Ovary (tissue), 9 donors: ENCODE results near the gene IL1RAP. TPM values are rescaled to one million over a fixed set of nuclear protein-coding genes. Genes with fewer than 3 reads are reported as not detected.

Experiments used
- DNase-seq, 5 donors: peaks; one replicate each; pipeline ENCODE4 v3.0.0-alpha.2; 2019 to 2020
- H3K27ac ChIP-seq, 2 donors: fragments of 200-600 bp; one replicate each; pipeline versions ENCODE4 v1.5.1 to v1.8.0; 2019 to 2022
- H3K27me3 ChIP-seq: fragments of 200-600 bp; one replicate; pipeline ENCODE4 v1.8.0; 2022
- H3K36me3 ChIP-seq: fragments of 200-600 bp; sonication (generic); one replicate; pipeline ENCODE4 v1.5.1; 2019
- H3K4me1 ChIP-seq: one replicate; pipeline ENCODE4 v1.8.1; 2013; ENCODE audit warnings: mild to moderate bottlenecking, moderate library complexity; ENCODE audit not compliant: insufficient read depth
- H3K4me3 ChIP-seq: fragments of 200-600 bp; sonication (generic); one replicate; pipeline ENCODE4 v1.5.1; 2017
- H3K9me3 ChIP-seq, 2 donors: fragments of 200-600 bp in 1 of 2; sonication (generic) in 1 of 2; one replicate each; pipeline versions ENCODE4 v1.5.1 to v1.8.1; 2013 to 2019; ENCODE audit warnings: mild to moderate bottlenecking in 1 of 2, moderate library complexity in 1 of 2
- EP300 ChIP-seq: sonication (generic); formaldehyde crosslinking; IDR thresholded peaks from one replicate; pipeline ENCODE4 v1.6.1; 2017; ENCODE audit warnings: antibody characterized with exemption
- POLR2A ChIP-seq: fragments of 450-650 bp; IDR thresholded peaks from one replicate; pipeline ENCODE4 v1.6.1; 2017; ENCODE audit warnings: antibody characterized with exemption, mild to moderate bottlenecking, moderate library complexity
- WGBS, 3 donors: extraction: QIAGEN DNeasy Blood & Tissue Kit in 1 of 3; methylation state at CpG; one replicate each; pipeline versions ENCODE4 v1.1.5 to v1.1.7; 2013 to 2017; 5-methylcytosine and 5-hydroxymethylcytosine counted together
- intact Hi-C, 4 donors: fragments of 100-400 bp; cut with DNase I; formaldehyde crosslinking; loops; one replicate each; pipeline versions ENCODE4 v1.11.0 to v1.15.1; 2022 to 2023
- polyA plus RNA-seq, 2 donors: library from polyadenylated mRNA; stranded (reverse); fragments of 200-250 nt in 1 of 2; fragments of 350-450 nt in 1 of 2; fragmentation: Illumina TruSeq in 1 of 2; extraction: RNeasy Lipid Tissue Mini Kit (QIAGEN cat#74804) in 1 of 2; gene quantifications; one replicate each; pipeline ENCODE4 v1.2.3, GENCODE V29; 2013 to 2014
- total RNA-seq, 7 donors: library from RNA; depleted of rRNA in 2 of 7; stranded (reverse); fragments of >200 nt in 2 of 7; fragmentation: NEBNext Ultra II Directional in 3 of 7; extraction: Animal tissue kit (Norgen Biotek cat#: 25700) in 3 of 7; gene quantifications; one replicate each; pipeline versions ENCODE4 v1.1.0 to v1.2.4, GENCODE V29; 2016 to 2023
- TF ChIP-seq, protein P1 (sequence below), 3 donors: fragments of 450-650 bp in 2 of 3; fragments of 200-600 bp in 1 of 3; IDR thresholded peaks; one replicate each; pipeline versions ENCODE4 v1.5.1 to v1.8.0; 2016 to 2022; ENCODE audit warnings: antibody characterized with exemption in 3 of 3, mild to moderate bottlenecking in 1 of 3
- donor health status: DM: no; HTN: no; CAD: no; lungs with moderate emphysema.
- donor health status: DM: no; HTN: no; CAD: no.
- donor health status: Bipolar disorder and iron deficiency.
- donor health status: DM: yes; HTN: yes; CAD: no.
- donor health status: DM: no; HTN: no; CAD: no.
- donor health status: DM: yes; HTN: yes; CAD: no.

The IL1RAP gene
- total and polyA plus RNA-seq, 9 donors: 3.2 to 20.3 (median 7.8) TPM

DNA sequence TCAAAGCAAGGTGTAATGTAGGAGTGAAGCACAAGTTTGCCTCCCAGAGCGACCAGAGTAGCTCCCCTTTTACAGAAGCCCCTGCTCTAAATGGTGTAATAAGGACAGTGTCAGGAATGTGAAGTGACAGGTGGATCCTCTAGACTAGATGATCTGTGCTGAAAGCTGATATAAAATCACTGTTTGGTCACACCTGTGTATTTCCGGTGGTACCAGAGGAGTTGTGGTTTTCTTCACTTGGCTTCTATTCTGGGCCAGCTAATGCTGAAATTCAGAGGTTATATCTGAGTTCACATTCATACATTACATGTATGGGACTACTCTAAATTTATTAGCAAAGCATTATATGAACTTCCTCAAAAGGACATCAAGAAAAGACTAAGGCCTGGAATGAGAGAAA, 117.4 kb downstream of the IL1RAP start:
- no peaks in the 10 kb centered on the region for H3K36me3 ChIP-seq
- H3K9me3 ChIP-seq: no peaks in the 10 kb centered on the region
- DNase-seq: no peak
- H3K4me3 ChIP-seq: no peak overlapping the region
- TF ChIP-seq EP300 (no peak), POLR2A (no peak)
- TF ChIP-seq, protein P1, sequence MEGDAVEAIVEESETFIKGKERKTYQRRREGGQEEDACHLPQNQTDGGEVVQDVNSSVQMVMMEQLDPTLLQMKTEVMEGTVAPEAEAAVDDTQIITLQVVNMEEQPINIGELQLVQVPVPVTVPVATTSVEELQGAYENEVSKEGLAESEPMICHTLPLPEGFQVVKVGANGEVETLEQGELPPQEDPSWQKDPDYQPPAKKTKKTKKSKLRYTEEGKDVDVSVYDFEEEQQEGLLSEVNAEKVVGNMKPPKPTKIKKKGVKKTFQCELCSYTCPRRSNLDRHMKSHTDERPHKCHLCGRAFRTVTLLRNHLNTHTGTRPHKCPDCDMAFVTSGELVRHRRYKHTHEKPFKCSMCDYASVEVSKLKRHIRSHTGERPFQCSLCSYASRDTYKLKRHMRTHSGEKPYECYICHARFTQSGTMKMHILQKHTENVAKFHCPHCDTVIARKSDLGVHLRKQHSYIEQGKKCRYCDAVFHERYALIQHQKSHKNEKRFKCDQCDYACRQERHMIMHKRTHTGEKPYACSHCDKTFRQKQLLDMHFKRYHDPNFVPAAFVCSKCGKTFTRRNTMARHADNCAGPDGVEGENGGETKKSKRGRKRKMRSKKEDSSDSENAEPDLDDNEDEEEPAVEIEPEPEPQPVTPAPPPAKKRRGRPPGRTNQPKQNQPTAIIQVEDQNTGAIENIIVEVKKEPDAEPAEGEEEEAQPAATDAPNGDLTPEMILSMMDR (IDR thresholded peaks at IDR 0.05): no peak
- H3K4me1 ChIP-seq: no peaks in the 10 kb centered on the region
- no peak overlapping the region for H3K27ac ChIP-seq
- intact Hi-C loops: no loop called here
- 94 to 97% (median 95%) methylated on average over 2 of the region's 2 CpGs for WGBS, 3 donors
- H3K27me3 ChIP-seq: no peaks in the 10 kb centered on the region

DNA sequence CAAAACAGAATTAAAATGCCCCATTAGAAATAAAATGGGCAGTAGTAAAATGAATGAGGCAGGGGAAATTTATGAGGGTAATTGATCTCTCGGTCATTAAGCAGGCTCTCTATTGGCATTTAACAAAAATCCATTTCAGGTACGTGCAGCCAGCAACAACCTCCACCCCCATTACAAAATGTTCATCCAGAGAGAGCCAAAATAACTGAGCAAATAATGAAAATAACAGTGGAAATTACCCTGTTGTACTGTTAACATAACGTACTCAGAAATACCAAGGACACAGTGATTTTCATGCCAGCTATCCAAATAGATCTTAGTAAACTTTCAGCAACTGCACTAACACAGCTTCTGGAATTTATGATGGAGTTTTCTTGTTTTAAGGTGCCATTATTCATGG, 127.7 kb downstream of the IL1RAP start:
- no peak overlapping the region for H3K4me3 ChIP-seq
- H3K4me1 ChIP-seq: no peaks in the 10 kb centered on the region
- H3K27ac ChIP-seq: no peak overlapping the region
- 22 to 46% (median 38%) methylated on average over 3 of the region's 3 CpGs for WGBS, 3 donors
- DNase-seq: no peak
- intact Hi-C loops: no loop called here
- H3K36me3 ChIP-seq: no peaks in the 10 kb centered on the region
- no peaks in the 10 kb centered on the region for H3K9me3 ChIP-seq
- no peak for TF ChIP-seq POLR2A
- TF ChIP-seq, protein P1 (IDR thresholded peaks at IDR 0.05): no peak
- TF ChIP-seq EP300: no peak
- no peaks in the 10 kb centered on the region for H3K27me3 ChIP-seq

DNA sequence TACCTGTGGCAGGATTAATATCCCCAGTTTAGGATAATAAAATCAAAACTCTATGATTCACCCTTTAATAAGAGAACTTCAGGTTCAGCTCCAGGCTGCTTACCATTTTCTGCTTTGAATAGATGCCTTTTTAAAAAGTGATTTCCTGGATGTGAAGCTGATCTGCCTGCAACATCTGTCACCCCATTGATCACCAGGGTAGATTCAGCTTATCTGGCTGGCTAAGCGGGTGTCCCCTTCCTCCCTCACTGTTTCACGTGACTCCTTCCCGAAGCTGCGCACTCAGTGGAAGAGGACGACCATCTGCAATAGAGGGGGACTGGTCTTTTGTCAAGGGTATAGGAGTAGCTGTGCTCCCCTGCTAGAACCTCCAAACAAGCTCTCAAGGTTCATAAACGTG, 128.1 kb downstream of the IL1RAP start:
- no peak overlapping the region for H3K27ac ChIP-seq
- H3K4me1 ChIP-seq: no peaks in the 10 kb centered on the region
- TF ChIP-seq POLR2A (no peak), EP300 (no peak)
- TF ChIP-seq, protein P1 (IDR thresholded peaks at IDR 0.05): no peak
- WGBS, 3 donors: 91 to 96% (median 94%) methylated on average over 6 of the region's 6 CpGs
- intact Hi-C loops: no loop called here
- H3K36me3 ChIP-seq: no peaks in the 10 kb centered on the region
- H3K27me3 ChIP-seq: no peaks in the 10 kb centered on the region
- no peak overlapping the region for H3K4me3 ChIP-seq
- no peak for DNase-seq
- no peaks in the 10 kb centered on the region for H3K9me3 ChIP-seq

DNA sequence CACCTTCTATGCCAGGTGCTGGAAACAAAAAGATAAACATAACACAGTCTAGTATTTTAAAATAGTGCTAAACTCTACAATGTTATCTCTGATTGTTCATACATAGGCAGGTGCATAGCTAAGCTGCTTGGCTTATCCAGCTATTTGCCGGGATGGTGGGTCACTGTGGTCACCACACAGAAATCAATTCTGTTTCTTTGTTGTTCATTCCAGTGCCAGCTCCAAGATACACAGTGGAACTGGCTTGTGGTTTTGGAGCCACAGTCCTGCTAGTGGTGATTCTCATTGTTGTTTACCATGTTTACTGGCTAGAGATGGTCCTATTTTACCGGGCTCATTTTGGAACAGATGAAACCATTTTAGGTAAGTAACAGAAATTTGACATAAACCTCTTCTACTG, 130.2 kb downstream of the IL1RAP start:
- 67 to 75% (median 74%) methylated on average over 2 of the region's 2 CpGs for WGBS, 3 donors
- no peak for DNase-seq
- Histone ChIP-seq H3K4me3 (no peak overlapping the region), H3K4me1 (no peaks in the 10 kb centered on the region), H3K27ac (no peak overlapping the region), H3K36me3 (no peaks in the 10 kb centered on the region), H3K9me3 (no peaks in the 10 kb centered on the region), H3K27me3 (no peaks in the 10 kb centered on the region)
- TF ChIP-seq EP300 (no peak), POLR2A (no peak)
- TF ChIP-seq, protein P1 (IDR thresholded peaks at IDR 0.05): no peak
- intact Hi-C loops: no loop called here

DNA sequence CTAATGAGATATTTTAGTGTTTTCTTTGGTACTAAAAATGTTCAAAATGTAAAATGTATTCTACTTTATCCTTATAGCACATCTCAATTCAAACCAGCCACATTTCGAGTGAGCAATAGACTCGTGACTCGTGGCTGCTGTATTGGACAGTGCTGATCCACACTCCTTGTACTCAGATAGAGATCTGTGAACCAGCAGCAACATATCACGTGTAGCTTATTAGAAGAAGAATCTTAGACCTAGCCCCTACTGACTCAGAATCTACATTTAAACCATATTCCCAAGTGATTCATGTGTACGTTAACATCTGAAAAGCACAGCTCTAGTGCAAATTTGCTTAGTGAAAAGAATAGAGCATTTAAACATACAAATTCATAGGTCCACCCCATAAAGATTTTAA, 130.9 kb downstream of the IL1RAP start:
- 91 to 96% (median 92%) methylated on average over 5 of the region's 5 CpGs for WGBS, 3 donors
- Histone ChIP-seq H3K9me3 (no peaks in the 10 kb centered on the region), H3K27me3 (no peaks in the 10 kb centered on the region), H3K4me3 (no peak overlapping the region), H3K27ac (no peak overlapping the region), H3K36me3 (no peaks in the 10 kb centered on the region), H3K4me1 (no peaks in the 10 kb centered on the region)
- no peak for TF ChIP-seq POLR2A
- TF ChIP-seq EP300: no peak
- TF ChIP-seq, protein P1 (IDR thresholded peaks at IDR 0.05): no peak
- no peak for DNase-seq
- intact Hi-C loops: no loop called here
